Right lobe of liver (tissue), 4 donors: ENCODE data around the gene SNX8.
"Not testable (repeated sequence)": the region's sequence is repeated elsewhere in the genome, so short reads cannot be mapped to it uniquely, and the experiment has no call there.

ENCODE experiments used
- CTCF ChIP-seq, 4 donors: fragments of 200-600 bp in 3 of 4; fragments of 450-650 bp in 1 of 4; IDR thresholded peaks; one replicate each; pipeline versions ENCODE4 v1.5.1 to v1.8.0; 2016 to 2022; ENCODE audit warnings: antibody characterized with exemption in 4 of 4, mild to moderate bottlenecking in 2 of 4
- POLR2A ChIP-seq: fragments of 450-650 bp; IDR thresholded peaks from one replicate; pipeline ENCODE4 v1.6.1; 2017; ENCODE audit warnings: antibody characterized with exemption, mild to moderate bottlenecking
- donor health status: DM: no; HTN: no; CAD: no.
- donor health status: DM: no; HTN: no; CAD: no.
- donor health status: DM: no; HTN: yes; CAD: no.

- not testable (repeated sequence) for TF ChIP-seq POLR2A; CTCF (IDR thresholded peaks at IDR 0.05)
These were observed 10.7 kb downstream of the SNX8 start for GRCh38 chr7:2303520-2303919.
